ENCODE measurements around the gene FGF1.

DNA sequence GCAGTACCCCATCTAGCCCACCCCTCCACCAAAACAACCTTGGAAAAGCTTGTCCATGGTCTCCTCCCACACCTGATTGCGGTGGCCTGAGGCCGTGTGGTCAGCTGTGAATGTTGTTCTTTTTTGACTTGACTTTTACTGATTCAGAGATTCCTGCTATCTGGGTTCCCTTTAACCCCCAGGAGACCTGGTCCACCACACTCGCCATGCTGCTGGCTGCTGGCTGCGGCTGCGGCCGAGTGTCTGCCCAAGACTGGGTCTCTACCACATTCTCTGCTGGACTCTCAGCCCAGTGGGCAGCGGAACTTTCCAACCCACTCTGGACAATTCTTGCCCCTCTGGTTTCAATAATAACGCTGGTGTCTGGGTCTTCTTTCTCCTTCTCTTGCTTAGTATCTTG lies 28.4 kb downstream of the FGF1 start:
- TF ChIP-seq, protein P1, sequence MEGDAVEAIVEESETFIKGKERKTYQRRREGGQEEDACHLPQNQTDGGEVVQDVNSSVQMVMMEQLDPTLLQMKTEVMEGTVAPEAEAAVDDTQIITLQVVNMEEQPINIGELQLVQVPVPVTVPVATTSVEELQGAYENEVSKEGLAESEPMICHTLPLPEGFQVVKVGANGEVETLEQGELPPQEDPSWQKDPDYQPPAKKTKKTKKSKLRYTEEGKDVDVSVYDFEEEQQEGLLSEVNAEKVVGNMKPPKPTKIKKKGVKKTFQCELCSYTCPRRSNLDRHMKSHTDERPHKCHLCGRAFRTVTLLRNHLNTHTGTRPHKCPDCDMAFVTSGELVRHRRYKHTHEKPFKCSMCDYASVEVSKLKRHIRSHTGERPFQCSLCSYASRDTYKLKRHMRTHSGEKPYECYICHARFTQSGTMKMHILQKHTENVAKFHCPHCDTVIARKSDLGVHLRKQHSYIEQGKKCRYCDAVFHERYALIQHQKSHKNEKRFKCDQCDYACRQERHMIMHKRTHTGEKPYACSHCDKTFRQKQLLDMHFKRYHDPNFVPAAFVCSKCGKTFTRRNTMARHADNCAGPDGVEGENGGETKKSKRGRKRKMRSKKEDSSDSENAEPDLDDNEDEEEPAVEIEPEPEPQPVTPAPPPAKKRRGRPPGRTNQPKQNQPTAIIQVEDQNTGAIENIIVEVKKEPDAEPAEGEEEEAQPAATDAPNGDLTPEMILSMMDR (IDR thresholded peaks at IDR 0.05): no peak
- no peak for TF ChIP-seq POLR2A (IDR thresholded peaks at IDR 0.05)
